Osteoblast (primary cell): ENCODE data around the gene MYO1A. TPM values are rescaled to one million over a fixed set of nuclear protein-coding genes. Genes with fewer than 3 reads are reported as not detected.
A peak's percentile ranks its signal among the peaks of the same experiment; 100 is the strongest.

Experiments used
- DNase-seq: peaks from one replicate; pipeline ENCODE4 v3.0.0; 2011; ENCODE audit warnings: low spot score, mixed read lengths; ENCODE audit not compliant: insufficient read length; ENCODE audit errors: missing footprints
- H2AFZ ChIP-seq: 2 replicates; pipeline ENCODE4 v1.6.0; 2011; ENCODE audit warnings: mild to moderate bottlenecking, low read length
- H3K27ac ChIP-seq: 2 replicates; pipeline ENCODE4 v1.5.1; 2011; ENCODE audit warnings: mild to moderate bottlenecking, low read depth, low read length, moderate library complexity
- H3K27me3 ChIP-seq: 2 replicates; pipeline ENCODE4 v1.6.0; 2012; ENCODE audit warnings: mild to moderate bottlenecking, control low read depth, inconsistent platforms, low read length, moderate library complexity; ENCODE audit not compliant: insufficient read depth
- H3K36me3 ChIP-seq: 2 replicates; pipeline ENCODE4 v1.5.1; 2011; ENCODE audit warnings: mild to moderate bottlenecking, low read length, control low read depth, moderate library complexity; ENCODE audit not compliant: insufficient read depth
- H3K4me1 ChIP-seq: 2 replicates; pipeline ENCODE4 v1.5.1; 2011; ENCODE audit warnings: mild to moderate bottlenecking, low read length, control low read depth, moderate library complexity; ENCODE audit not compliant: insufficient read depth
- H3K4me2 ChIP-seq: 2 replicates; pipeline ENCODE4 v1.6.0; 2011; ENCODE audit warnings: mild to moderate bottlenecking, low read length; ENCODE audit not compliant: insufficient read depth
- H3K4me3 ChIP-seq: fragments of 200-600 bp; sonication (generic); 3 replicates; pipeline ENCODE4 v1.5.1; 2012; ENCODE audit warnings: mild to moderate bottlenecking, low read length, inconsistent platforms; ENCODE audit not compliant: insufficient read depth
- H3K79me2 ChIP-seq: 2 replicates; pipeline ENCODE4 v1.6.0; 2012; ENCODE audit warnings: mild to moderate bottlenecking, low read length, control low read depth, inconsistent platforms; ENCODE audit not compliant: insufficient read depth
- H3K9me3 ChIP-seq: 2 replicates; pipeline ENCODE4 v1.5.1; 2011; ENCODE audit warnings: low read depth, low read length, control low read depth
- H4K20me1 ChIP-seq: 2 replicates; pipeline ENCODE4 v1.6.0; 2012; ENCODE audit warnings: mild to moderate bottlenecking, low read length, control low read depth; ENCODE audit not compliant: insufficient read depth
- CTCF ChIP-seq: IDR thresholded peaks from 2 replicates; pipeline ENCODE4 v1.5.1; 2011; ENCODE audit warnings: mild to moderate bottlenecking, low read depth, low read length, moderate library complexity; ENCODE audit errors: extremely low read depth
- total RNA-seq: library from RNA; depleted of rRNA; stranded (reverse); fragments of >200 nt; gene quantifications from 2 replicates; pipeline ENCODE4 v1.2.3, GENCODE V29; 2012

The MYO1A gene
- total RNA-seq, 1 donor, result not detected

GRCh38 chr12:57087010-57087690, 37.2 kb upstream of the MYO1A start:
- no peaks in the 10 kb centered on the region for H3K27me3 ChIP-seq
- H2AFZ ChIP-seq, result peak overlapping the region; percentile 70
- H4K20me1 ChIP-seq, result peaks cover 26% of the 10 kb centered on the region
- no peak for TF ChIP-seq CTCF
- H3K9me3 ChIP-seq, result no peaks in the 10 kb centered on the region
- peaks cover 27% of the 10 kb centered on the region for H3K79me2 ChIP-seq
- H3K27ac ChIP-seq, result peak overlapping the region; percentile 99
- peaks cover 18% of the 10 kb centered on the region for H3K36me3 ChIP-seq
- peak overlapping the region; percentile 98 for H3K4me2 ChIP-seq
- H3K4me1 ChIP-seq, result peaks cover 37% of the 10 kb centered on the region
- H3K4me3 ChIP-seq, result peak overlapping the region; percentile 86
- peak; percentile 96 for DNase-seq

- H3K79me2 ChIP-seq, result peaks cover 21% of the 10 kb centered on the region
- peak overlapping the region; percentile 70 for H2AFZ ChIP-seq
- H3K4me2 ChIP-seq, result peak overlapping the region; percentile 98
- DNase-seq, result peak; percentile 85
- peak; percentile 34 for TF ChIP-seq CTCF
- H3K4me3 ChIP-seq, result peak overlapping the region; percentile 86
- H3K27me3 ChIP-seq, result no peaks in the 10 kb centered on the region
- H3K27ac ChIP-seq, result peak overlapping the region; percentile 98
- H3K36me3 ChIP-seq, result peaks cover 12% of the 10 kb centered on the region
- H4K20me1 ChIP-seq, result peaks cover 20% of the 10 kb centered on the region
- no peaks in the 10 kb centered on the region for H3K9me3 ChIP-seq
- H3K4me1 ChIP-seq, result peaks cover 31% of the 10 kb centered on the region
Measured at GRCh38 chr12:57086493-57087009, 36.6 kb upstream of the MYO1A start.

- Histone ChIP-seq H3K36me3 (peaks cover 8% of the 10 kb centered on the region), H3K27me3 (no peaks in the 10 kb centered on the region), H3K4me3 (peak overlapping the region; percentile 86), H3K9me3 (no peaks in the 10 kb centered on the region), H2AFZ (peak overlapping the region; percentile 71), H4K20me1 (peaks cover 15% of the 10 kb centered on the region), H3K27ac (peak overlapping the region; percentile 98), H3K4me1 (peaks cover 27% of the 10 kb centered on the region), H3K4me2 (peak overlapping the region; percentile 98), H3K79me2 (peaks cover 16% of the 10 kb centered on the region)
- no peak for TF ChIP-seq CTCF
- peak; percentile 83 for DNase-seq
Measured at GRCh38 chr12:57085999-57086492, 36.1 kb upstream of the MYO1A start.

- Histone ChIP-seq H3K4me1 (peaks cover 21% of the 10 kb centered on the region), H3K27ac (no peak overlapping the region), H3K27me3 (no peaks in the 10 kb centered on the region), H3K79me2 (peaks cover 23% of the 10 kb centered on the region), H2AFZ (no peak overlapping the region), H4K20me1 (no peaks in the 10 kb centered on the region), H3K4me2 (no peak overlapping the region), H3K4me3 (no peak overlapping the region), H3K36me3 (peaks cover 3% of the 10 kb centered on the region), H3K9me3 (no peaks in the 10 kb centered on the region)
- no peak for DNase-seq
- no peak for TF ChIP-seq CTCF
Measured at GRCh38 chr12:57080855-57081254, 30.9 kb upstream of the MYO1A start.
